Fibroblast of skin of right quadriceps (primary cell): ENCODE results near the gene SLCO2A1.
A peak's percentile ranks its signal among the peaks of the same experiment; 100 is the strongest.

Experiments used
- DNase-seq: peaks from one replicate; pipeline ENCODE4 v3.0.0-alpha.2; 2013

The SLCO2A1 gene

DNA sequence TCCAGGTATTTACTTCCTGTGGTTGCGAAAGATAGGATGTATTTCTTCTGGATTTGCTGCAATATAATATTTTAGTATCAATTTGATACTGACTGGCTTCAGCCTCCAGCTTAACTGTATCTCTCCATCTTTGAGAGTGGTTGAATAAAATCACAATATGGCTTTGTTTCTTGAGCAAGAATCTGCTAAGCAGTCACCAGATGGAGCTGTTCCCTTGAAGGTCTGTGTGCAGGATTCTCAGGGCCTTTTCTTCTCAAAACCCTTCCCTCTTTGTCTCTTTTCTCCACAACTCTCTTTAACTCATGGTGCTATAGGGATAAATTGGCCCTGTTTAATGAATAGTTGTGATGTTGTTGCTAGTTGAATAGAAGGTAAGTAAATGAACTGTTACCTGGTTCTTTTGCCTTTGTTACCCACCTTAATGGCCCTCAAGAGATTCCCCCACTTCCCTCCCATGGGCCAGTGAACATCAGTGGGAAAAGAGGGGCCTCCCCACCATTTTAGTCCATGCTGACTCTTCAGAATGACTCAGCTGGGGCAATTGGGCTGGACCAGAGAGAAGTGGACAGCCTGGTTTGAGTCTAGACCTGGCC, 99.3 kb downstream of the SLCO2A1 start:
- peak; percentile 73 for DNase-seq

DNA sequence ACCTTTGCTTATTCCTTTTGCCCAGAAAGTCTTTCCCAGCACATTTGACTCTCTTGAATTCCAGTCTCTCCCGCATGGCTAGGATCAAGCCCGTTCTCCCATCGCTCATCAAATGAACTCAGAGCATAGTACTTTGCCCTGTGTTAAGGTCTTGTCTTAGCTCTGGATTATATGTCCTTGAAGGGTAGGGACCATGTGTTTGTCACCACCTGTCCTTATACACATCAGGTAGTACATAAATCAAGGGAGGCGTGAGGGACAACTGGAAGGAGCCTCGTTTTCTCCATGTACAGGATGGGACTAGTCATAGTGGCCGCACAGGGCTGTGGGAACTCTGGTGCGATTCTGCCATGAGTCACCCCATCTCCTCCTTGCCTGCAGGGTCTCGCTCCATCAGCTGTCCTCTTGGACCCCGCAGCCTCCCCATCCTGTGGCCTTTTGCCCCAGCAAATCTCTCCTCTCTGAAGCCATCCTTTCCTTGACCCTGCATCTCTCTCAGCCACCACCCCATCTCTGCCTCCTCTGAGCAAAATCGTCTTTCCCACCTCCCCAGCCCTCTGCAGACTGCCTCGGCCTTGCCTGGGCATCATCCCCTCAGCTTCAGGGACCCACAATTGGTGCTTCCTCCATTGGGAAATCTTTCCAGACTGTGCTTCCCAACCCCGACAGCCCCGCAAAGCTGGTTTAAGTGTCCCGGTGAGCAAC, 100.7 kb downstream of the SLCO2A1 start:
- no peak for DNase-seq

DNA sequence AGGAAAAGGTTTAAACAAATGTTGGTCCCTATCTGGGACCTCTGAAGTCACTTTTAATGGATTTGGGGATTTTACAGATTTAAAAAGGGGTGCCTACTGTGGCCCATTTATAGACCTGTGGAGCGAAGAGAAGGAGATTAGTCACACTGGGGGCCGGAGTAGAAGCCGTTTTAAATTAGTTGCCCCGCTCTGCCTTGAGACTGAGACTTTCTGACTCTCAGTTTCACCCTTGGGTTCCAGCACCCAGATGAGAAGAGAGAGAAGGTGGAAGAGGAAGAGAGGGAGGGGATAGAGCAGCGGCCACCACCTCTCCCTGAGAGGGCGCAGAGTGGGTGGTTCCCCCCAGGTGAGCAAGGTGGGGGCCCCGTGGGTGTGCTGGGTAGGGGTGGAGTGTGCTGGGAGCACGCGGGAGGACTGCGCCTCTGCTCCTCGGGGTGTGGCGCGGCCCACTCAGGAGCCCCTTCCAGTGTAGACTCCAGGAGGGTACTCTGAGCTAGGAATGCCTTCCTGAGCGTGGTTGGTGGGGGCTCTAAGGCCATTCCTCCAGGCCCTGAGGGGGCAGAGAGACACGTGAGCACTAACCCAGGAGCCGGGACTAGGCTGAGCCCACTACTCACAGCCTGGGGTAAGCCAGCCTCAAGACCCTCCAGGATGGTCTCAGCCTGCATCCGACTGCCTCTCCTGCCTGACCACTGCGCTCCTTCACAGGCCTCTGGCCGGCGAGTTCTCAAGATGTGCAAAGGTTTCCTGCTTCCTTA, 101.4 kb downstream of the SLCO2A1 start:
- DNase-seq, result no peak

DNA sequence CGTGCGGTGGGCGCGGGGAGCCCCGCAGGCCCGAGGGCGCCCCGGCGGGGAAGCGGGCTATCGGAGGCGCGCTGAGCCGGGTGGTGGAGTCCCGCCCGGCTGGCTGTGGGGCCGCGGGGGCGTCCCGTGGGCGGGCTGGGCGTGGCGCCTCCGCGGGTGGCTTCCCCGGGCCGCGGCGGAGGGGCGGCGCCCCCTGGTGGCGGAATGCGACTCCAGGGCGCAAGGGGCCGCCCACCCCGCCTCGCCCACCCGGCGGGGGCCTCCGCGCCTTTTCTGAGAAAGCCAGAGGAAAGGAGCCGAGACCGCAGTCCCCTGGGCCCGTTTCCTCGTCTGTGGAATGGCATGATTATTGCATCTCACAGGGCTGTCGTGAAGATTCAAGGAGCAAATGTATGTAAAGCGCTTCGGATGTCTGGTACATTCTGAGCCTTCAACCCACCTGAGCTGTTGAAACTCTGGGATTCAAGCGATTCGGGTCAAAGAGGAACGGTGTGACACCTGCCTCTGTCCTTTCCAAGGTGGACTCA, 102.1 kb downstream of the SLCO2A1 start:
- peak; percentile 37 for DNase-seq

DNA sequence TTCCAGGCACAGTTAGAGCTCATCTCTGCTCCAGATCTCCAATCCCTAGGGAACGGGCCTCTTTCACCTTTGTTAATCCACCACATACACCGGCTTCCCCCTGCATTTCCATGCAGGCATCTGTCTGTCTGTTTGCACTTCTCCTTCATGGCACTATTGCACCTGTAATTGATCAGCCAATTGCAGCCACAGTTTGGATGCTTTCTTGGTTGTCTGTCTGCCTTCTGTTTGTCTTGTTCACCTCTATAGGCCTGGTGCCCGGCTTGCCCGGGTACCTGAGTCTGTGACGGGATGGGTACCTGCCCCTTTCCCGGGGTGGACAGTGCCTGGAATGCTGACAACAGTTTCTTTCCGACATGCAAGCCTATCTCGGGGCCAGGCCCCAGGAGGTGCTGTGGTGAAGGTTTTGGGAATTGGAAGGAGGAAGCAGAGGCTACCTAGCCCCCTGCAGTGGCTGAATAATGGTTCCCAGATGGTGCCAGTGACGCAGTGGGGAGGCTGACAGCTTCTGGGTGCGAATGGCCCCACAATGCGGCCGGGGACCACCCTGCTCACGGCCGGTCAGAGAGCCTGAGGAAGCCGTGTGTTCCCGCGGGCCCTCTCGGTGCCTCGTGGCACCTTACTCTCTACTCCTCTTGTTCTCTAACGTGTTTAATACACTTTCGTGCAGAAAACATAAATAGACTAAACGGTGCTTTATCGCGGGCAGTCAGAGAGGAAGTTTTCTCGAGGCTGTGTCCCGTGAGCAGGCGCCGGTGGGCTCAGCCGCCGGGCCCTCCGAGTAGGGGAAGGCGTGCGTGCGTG, 102.8 kb downstream of the SLCO2A1 start:
- peak; percentile 42 for DNase-seq

DNA sequence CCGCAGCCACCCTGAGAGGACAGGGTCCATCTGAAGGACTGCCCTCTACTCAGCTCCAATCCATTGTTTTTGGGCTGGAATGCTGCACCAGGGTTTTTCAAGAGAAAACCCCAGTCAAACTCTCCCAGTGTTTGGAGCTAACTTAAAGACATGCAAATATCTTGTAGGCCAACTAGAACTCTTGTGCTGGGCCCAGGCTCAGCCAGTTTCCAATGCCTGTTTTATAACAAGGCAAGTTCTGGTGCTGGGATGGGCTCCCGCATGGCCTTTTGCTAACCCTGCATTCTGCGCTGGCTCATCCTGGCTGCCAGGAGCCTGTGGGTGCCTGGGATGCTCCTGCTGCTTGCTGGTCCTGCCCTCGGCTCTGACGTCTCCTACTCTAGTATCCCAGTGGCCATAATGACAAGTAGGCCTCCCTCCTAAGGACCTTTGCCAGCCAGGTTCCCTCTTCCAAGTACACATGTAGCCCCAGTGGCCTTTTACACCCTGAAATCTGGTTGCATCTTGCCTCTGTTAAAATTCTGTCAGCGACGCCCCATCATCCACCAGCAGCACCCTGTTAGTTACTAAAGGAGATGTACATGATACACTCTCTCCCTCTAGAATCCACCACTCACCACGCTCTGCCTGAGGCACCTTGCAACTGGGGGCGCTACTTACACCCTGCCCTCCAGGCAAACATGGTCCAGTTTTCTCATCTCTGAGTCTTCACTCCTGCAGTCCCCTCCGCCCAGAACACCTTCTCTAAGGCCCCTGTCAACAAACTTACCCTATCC, 103.6 kb downstream of the SLCO2A1 start:
- no peak for DNase-seq

DNA sequence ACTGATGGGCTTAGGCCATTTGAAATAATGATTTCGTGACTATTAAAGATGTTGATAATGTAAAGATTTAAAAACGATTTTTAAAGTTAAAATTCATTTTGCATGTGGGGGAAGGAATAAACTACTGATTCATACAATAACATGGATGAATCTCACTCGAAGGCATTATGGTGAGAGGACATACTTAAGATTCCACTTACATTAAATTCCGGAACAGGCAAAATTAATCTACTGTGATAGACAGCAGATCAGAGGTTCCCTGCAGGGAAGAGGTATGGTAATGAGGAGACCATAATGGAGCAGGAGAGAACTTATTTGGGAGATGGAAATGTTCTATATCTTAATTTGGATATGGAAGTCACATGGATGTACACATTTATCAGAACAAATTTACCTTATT, 105.7 kb downstream of the SLCO2A1 start:
- DNase-seq, result peak; percentile 35

DNA sequence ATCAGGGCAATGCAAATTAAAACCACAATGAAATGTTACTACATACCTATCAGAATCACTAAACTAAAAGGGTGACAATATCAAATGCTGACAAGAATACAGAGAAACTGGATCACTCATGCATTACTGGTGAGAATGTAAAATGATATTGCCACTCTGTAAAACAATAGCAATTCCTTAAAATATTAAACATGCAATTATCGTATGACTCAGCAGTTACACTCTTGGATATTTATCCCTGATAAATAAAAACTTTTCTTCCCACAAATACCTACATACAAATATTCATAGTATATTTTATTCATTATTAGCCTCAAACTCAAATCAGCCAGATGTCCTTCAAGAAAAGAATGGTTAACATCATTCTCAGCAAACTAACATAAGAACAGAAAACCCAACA, 108.1 kb downstream of the SLCO2A1 start:
- no peak for DNase-seq

DNA sequence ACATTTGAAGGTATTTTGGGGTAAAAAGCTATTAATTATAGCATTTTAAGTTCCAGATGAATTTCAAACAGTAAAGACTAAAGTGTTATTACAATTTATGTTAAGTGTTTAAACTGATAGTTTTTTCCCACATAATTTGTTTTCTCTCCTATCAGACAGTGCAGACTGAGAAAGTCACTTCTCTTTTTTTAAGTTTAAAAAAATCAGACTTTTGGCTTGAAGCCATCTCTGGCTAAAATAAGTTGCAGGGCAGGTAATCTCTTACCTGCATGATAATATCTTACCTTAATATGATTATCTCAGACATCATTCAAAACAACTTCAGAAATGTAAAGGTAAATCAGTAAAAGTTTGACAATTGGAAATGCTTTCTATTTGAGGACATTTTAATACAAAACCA, 112.6 kb downstream of the SLCO2A1 start:
- DNase-seq, result no peak

DNA sequence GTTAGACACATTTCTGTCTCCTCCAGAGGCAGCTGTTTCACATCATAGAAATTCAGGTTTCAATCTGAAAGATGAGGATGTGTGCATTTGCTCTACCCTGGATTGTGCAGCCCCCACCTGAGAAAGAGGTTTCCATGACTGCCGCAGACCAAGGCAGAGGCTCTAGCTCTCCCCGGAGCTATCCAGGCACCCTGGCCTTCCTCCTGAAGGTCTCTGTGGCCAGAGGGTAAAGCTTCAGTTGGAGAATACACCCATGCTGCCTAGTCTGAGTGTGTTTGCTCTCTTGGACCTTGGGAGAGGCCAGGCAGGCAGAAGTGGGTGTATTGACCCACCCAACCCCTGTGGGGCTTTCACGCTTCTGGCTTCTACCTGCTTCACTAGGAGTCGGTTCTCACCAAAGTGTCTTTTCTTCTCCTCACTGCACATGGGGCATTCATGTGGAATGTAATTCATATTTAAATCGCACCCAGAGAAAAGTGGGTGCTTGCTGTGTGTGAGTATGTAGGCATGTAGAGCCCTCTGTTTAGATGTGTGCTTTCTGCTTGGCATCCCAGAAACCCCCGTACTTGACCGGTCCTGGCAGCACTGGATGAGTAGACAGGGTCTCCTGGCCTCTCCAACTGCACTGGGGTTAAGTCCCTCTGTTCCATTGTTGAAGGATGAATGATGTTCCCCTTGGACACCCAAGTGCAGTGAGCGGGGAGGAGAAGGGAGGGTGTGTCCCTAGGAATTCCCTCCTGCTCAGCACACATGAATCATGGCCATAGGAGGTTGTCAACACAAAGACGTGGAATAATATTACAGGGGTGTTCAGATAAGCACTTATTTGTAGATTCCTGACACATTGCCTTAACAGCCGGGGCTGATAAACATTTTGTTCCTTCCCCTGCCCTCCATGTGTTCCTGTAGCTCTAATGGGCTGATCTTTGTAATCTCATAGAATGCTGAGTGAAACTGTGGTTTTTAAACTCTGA, 113.8 kb downstream of the SLCO2A1 start:
- DNase-seq, result no peak

DNA sequence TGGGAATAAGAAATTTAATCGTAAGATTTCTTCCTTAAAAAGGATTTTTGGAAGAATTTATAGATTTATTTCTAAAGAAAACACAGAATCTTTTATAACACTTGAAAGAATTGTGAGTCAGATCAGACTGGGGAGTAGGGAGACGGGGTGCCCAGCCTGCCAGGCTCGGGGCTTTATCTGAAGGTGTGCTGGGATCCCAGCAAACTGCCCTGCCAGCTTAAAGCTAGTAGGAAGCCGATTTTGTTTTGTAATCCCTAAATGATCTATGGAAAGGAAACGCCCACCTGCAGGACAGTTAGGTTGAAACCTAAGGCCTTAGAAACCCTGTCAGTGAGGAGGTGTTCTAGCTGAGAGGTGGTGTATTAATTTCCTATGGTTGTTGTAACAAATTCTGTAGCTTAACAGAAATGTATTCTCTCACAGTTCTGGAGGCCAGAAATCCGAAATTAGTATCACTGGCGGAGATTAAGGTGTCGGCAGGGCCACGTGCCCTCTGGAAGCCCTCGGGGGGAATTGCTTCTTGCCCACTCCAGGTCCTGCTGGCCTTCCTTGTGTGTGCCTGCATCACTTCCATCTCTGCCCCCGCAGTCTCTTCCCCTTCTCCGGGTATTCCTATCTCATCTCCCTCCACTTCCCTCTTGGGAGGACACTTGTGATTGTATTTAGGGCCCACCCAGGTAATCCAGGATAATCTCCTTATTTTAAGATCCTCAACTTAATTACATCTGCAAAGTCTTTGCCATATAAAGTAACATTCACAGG, 114.7 kb downstream of the SLCO2A1 start:
- no peak for DNase-seq

DNA sequence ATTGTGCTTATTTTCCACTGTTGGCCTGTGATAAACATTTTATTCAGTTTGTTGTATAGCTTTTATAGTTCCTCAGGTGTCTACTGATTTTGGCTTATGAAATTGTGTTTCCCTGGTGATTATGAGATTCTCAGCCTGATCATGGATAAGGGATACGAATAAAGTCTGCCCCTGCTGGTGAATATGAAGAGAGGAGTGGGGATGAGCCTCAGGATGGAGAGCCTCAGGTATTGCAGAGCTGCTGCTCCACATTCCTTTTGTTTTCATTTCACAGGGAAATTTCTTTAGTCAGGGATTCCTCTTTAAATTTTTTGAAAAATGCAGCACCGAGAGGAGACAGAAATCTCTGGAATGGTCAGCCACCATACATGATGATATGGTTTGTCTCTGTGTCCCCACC, 119.3 kb downstream of the SLCO2A1 start:
- DNase-seq, result no peak

DNA sequence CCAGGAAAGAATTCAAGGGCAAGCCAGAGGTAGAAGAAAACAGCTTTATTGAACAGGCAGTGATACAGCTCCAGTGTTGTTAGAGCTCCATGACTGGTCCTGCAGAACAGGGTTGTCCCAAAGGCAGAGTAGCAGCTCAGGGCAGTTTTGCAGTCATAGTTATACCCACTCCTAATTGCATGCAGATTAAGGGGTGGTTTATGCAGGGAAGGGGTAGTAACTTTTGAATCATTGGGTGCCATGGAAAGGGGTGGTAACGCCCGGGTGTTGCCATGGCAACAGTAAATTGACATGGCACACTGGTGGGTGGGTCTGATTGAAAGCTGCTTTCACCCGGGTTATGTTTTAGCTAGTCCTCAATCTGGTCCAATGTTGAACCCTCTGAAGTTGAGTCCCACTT, 124.3 kb downstream of the SLCO2A1 start:
- no peak for DNase-seq

DNA sequence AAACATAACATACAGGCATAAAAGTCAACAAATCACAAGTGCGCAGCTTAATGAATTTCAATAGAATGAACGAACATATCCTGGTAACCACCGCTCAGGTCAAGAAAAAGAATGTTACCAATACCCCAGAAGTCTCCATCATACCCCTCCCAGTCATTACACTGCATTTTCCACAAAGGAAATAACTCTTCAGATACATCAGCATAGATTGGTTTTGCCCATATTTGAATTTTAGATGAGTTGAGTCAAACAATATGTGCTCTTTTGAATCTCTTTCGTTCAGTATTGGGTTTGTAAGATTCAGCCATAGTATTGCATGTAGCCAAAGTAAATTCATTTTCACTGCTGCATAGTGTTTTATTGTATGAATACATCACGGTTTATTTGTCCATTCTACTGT, 127.9 kb downstream of the SLCO2A1 start:
- no peak for DNase-seq

DNA sequence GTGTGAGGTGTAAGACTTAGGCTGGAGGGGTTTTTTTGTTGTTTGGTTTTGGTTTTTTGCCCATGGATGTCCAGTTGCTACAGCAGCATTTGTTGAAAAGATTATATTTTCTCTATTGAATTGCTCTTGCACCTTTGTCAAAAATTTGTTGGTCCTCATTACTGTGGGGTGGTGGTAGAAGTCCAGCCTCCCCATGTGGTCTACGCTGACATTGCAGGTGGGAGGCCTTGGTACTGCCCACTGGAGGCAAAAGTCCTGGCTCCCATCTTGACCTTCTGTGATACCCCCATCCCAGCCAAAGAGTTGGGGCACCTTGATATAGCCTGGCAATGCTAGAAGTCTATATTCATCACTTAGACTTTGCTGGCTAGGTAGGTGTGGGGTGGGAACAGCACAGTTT, 128.6 kb downstream of the SLCO2A1 start:
- no peak for DNase-seq

DNA sequence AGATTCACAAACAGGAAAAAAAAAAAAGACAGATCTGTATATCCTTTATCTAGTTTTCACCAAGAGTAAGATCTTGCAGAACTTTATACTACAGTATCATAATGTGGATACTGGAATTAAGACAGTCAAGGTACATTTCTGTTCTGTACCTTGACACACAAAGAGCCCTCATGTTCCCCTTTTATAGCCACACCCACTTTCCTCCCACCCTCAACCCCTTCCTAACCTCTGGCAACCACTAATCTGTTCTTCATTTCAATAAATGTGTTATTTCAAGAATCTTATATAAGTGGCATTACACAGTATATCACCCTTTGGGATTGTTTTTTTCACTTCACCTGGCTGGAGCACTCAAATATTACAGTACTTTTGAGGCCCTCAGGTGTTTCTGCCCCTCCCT, 130.4 kb downstream of the SLCO2A1 start:
- DNase-seq, result no peak

DNA sequence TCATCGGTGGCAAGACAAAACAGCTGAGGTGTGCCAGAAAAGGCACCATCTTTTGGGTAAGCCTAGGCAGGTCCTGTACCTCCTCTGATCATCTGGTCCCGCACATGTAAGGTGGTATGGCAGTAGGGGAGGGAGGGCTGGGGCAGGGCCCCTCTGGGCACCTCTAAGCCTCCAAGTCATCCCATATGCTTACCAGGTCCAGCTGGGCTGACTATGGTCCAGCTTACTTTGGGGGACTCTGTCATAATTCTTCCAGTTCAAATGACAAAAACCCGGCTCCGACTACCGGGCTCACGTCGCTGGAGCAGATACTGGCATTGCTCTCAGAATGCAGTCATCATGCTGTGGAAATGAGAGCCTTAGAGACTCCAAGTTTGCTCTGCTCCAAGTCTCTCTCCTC, 132.2 kb downstream of the SLCO2A1 start:
- DNase-seq, result no peak

DNA sequence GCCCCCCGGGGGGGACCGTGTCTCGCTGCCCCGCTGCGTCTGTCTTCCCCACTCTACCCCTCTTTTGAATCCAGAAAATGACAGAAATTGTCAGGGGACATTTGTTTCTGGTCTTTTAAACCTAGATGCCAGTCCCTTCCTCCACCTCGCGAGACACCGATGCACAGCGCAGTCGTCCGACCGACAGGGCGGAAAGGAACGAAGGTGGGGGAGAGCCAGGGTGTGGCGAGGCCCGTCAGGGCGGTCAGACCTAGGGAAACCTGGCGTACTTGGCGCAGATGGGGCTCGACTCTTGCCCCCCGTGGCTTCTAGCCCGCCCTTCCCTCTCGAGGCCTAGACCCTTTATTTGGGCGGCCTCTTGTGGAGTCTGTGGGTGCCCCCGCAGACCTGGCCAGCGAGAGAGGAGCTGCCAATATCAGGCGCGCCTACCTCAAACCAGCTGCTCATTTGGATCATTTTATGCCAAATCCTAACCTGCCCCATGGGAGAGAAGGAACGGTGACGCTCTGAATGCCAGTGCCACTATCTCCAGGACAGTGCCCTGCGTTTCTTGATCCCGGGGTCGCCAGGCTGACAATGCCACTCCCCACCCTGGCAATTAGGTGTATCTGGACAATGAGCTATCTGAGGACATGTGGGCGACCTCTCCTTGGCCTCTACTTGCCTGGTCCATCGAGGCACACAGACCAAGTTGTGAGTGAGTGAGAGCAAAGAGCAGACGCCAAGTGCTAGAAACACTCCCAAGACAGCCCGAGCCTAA, 133.5 kb downstream of the SLCO2A1 start:
- no peak for DNase-seq

DNA sequence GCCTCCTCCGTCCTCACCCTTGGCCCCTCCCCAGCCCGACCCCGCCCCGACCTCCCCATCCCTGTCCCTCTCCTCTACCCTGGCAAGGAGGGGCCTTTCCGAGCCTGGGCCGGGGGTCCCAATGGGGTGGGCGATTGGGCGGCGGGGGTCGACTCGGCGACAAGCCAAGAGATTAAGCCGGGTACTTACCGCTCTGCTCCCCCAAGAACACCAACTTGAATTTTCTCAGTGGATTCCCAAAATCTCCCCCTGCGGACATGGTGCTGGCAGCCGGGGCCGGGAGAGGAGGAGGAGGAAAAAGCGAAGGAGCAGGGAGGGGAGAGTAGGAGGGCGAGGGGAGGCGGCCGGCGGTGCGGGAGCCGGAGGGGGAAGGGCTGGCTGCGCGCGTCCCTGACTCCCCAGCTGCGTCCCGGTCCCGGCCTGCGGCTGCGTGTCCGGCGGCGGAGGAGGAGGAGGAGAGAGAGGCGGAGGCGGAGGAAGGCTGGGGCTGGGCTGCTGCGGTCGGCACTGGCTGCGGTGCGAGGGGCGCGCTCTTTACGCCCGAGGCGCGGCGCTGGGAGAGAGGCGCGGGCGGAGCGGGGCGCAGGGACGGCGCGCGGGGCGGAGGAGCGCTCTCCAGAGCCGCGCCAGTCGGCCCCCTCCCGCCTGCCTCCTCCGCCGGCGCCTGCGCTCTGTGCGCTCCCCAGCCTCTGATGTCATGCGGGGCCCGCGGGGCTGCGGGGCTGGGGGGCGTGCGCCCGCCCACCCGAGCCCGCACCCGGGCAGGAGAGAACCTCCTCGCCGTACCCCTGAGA, 134.3 kb downstream of the SLCO2A1 start, which contains the start of gene RAB6B:
Gene RAB6B (minus strand): TSS at position 675 of the 794 bp plus-strand sequence. CDS start 416 bp downstream, at position 259.
- DNase-seq, result peak; percentile 37
